Mesenchymal stem cell (in vitro differentiated cells and primary cell): ENCODE results near the gene P3H2.

ENCODE experiments used
- DNase-seq: peaks from one replicate; pipeline ENCODE4 v3.0.0-alpha.2; 2013
- H2AFZ ChIP-seq: one replicate; pipeline ENCODE4 v1.6.1; 2013; ENCODE audit warnings: low read depth, mild to moderate bottlenecking, control low read depth, inconsistent platforms, low read length, moderate library complexity
- H2AK5ac ChIP-seq: 2 replicates; pipeline ENCODE4 v1.6.1; 2013; ENCODE audit warnings: low read length, moderate library complexity, mild to moderate bottlenecking, inconsistent platforms; ENCODE audit not compliant: severe bottlenecking
- H2BK120ac ChIP-seq: one replicate; pipeline ENCODE4 v1.6.1; 2013; ENCODE audit warnings: low read depth, mild to moderate bottlenecking, inconsistent platforms, low read length, moderate library complexity
- H2BK12ac ChIP-seq, 2 experiments: one replicate each; pipeline ENCODE4 v1.6.1; 2013; ENCODE audit warnings: inconsistent platforms in 2 of 2, low read length in 2 of 2, mild to moderate bottlenecking in 2 of 2, moderate library complexity in 2 of 2, control low read depth in 1 of 2
- H2BK15ac ChIP-seq: one replicate; pipeline ENCODE4 v1.6.1; 2013; ENCODE audit warnings: mild to moderate bottlenecking, low read depth, inconsistent platforms; ENCODE audit not compliant: poor library complexity, severe bottlenecking
- H2BK5ac ChIP-seq: 2 replicates; pipeline ENCODE4 v1.6.1; 2013; ENCODE audit warnings: low read depth, mild to moderate bottlenecking, low read length, control low read depth, inconsistent platforms; ENCODE audit not compliant: poor library complexity, severe bottlenecking
- H3K14ac ChIP-seq, 2 experiments: one replicate each; pipeline ENCODE4 v1.6.1; 2013; ENCODE audit warnings: inconsistent platforms in 2 of 2, low read length in 2 of 2, control low read depth in 1 of 2, mild to moderate bottlenecking in 1 of 2, moderate library complexity in 1 of 2
- H3K18ac ChIP-seq, 2 experiments: one replicate each; pipeline ENCODE4 v1.6.1; 2013; ENCODE audit warnings: inconsistent platforms in 2 of 2, low read length in 2 of 2, control low read depth in 1 of 2, low read depth in 1 of 2, mild to moderate bottlenecking in 1 of 2
- H3K23ac ChIP-seq, 2 experiments: one replicate each; pipeline ENCODE4 v1.6.1; 2013; ENCODE audit warnings: inconsistent platforms in 2 of 2, low read length in 2 of 2, mild to moderate bottlenecking in 2 of 2, moderate library complexity in 2 of 2, control low read depth in 1 of 2
- H3K27ac ChIP-seq: 2 replicates; pipeline ENCODE4 v1.5.1; 2013; ENCODE audit warnings: mild to moderate bottlenecking, moderate library complexity, low read length, control low read depth, inconsistent platforms; ENCODE audit not compliant: poor library complexity, severe bottlenecking
- H3K27me3 ChIP-seq, 2 experiments: 2 replicates each; pipeline versions ENCODE4 v1.6.1 to v1.7.0; 2013; ENCODE audit warnings: low read length in 2 of 2, mild to moderate bottlenecking in 2 of 2, moderate library complexity in 2 of 2, control low read depth in 1 of 2, inconsistent platforms in 1 of 2; ENCODE audit not compliant: control insufficient read depth in 1 of 2, insufficient read depth in 1 of 2
- H3K36me3 ChIP-seq, 2 experiments: 2 replicates each; pipeline versions ENCODE4 v1.6.1 to v1.7.0; 2013; ENCODE audit warnings: low read length in 2 of 2, control low read depth in 1 of 2, inconsistent platforms in 1 of 2, low read depth in 1 of 2, mild to moderate bottlenecking in 1 of 2; ENCODE audit not compliant: insufficient read depth in 2 of 2, control insufficient read depth in 1 of 2
- H3K4ac ChIP-seq, 2 experiments: one replicate each; pipeline ENCODE4 v1.6.1; 2013; ENCODE audit warnings: inconsistent platforms in 2 of 2, low read length in 2 of 2, mild to moderate bottlenecking in 2 of 2, moderate library complexity in 2 of 2, control low read depth in 1 of 2, low read depth in 1 of 2
- H3K4me1 ChIP-seq: 2 replicates; pipeline ENCODE4 v1.6.1; 2013; ENCODE audit warnings: low read depth, low read length, control low read depth; ENCODE audit not compliant: control insufficient read depth, insufficient read depth
- H3K4me2 ChIP-seq: 2 replicates; pipeline ENCODE4 v1.6.1; 2013; ENCODE audit warnings: low read length, mild to moderate bottlenecking, inconsistent platforms; ENCODE audit not compliant: poor library complexity, severe bottlenecking
- H3K4me3 ChIP-seq, 2 experiments: 2 replicates each; pipeline versions ENCODE4 v1.5.1 to v1.7.0; 2013; ENCODE audit warnings: low read length in 2 of 2, mild to moderate bottlenecking in 2 of 2, control low read depth in 1 of 2, low read depth in 1 of 2; ENCODE audit not compliant: insufficient read depth in 1 of 2
- H3K79me1 ChIP-seq: replicated peaks from 2 replicates; pipeline ENCODE4 v1.6.1; 2013; ENCODE audit warnings: mild to moderate bottlenecking, control low read depth, low read length, inconsistent platforms; ENCODE audit not compliant: poor library complexity, severe bottlenecking
- H3K9ac ChIP-seq: 2 replicates; pipeline ENCODE4 v1.7.0; 2013; ENCODE audit warnings: mild to moderate bottlenecking, low read length, moderate library complexity
- H3K9me3 ChIP-seq: 2 replicates; pipeline ENCODE4 v1.7.0; 2013; ENCODE audit warnings: mild to moderate bottlenecking, low read length; ENCODE audit not compliant: control insufficient read depth
- H4K8ac ChIP-seq: one replicate; pipeline ENCODE4 v1.6.1; 2013; ENCODE audit warnings: inconsistent platforms, mild to moderate bottlenecking, low read length, moderate library complexity
- H4K91ac ChIP-seq: one replicate; pipeline ENCODE4 v1.6.1; 2013; ENCODE audit warnings: mild to moderate bottlenecking, low read length, inconsistent platforms
- WGBS: methylation state at CpG from one replicate; pipeline ENCODE4 v1.1.7; 2013; ENCODE audit warnings: mixed read lengths; 5-methylcytosine and 5-hydroxymethylcytosine counted together

The P3H2 gene

GRCh38 chr3:190019006-190019405 is 101.7 kb downstream of the P3H2 start:
- WGBS = 65% methylated on average over 1 of the region's 2 CpGs
- Histone ChIP-seq H2BK120ac (no peak overlapping the region), H2BK15ac (no peak overlapping the region), H2AK5ac (peak overlapping the region; percentile 51), H3K79me1 (peaks cover 11% of the 10 kb centered on the region), H3K27me3 (no peaks in the 10 kb centered on the region), H2AFZ (no peak overlapping the region), H3K27ac (peak overlapping the region; percentile 10), H3K18ac (peak overlapping the region in 1 of 2 experiments; percentile 30), H3K4me1 (peaks cover 3% of the 10 kb centered on the region), H2BK12ac (peak overlapping the region in 1 of 2 experiments; percentile 67), H4K8ac (no peak overlapping the region), H3K9me3 (no peaks in the 10 kb centered on the region), H3K36me3 (no peaks in the 10 kb centered on the region), H3K4me2 (no peak overlapping the region), H3K14ac (no peak overlapping the region), H4K91ac (no peak overlapping the region), H3K9ac (no peak overlapping the region), H2BK5ac (no peak overlapping the region), H3K23ac (no peak overlapping the region), H3K4me3 (no peak overlapping the region), H3K4ac (no peak overlapping the region)
- DNase-seq = no peak

- Histone ChIP-seq H3K36me3 (no peaks in the 10 kb centered on the region), H3K18ac (no peak overlapping the region), H3K23ac (no peak overlapping the region), H4K8ac (no peak overlapping the region), H2BK5ac (no peak overlapping the region), H3K27ac (no peak overlapping the region), H3K9ac (no peak overlapping the region), H3K4me1 (peaks cover 3% of the 10 kb centered on the region), H2AK5ac (no peak overlapping the region), H3K4ac (no peak overlapping the region), H3K27me3 (no peaks in the 10 kb centered on the region), H2AFZ (no peak overlapping the region), H2BK12ac (no peak overlapping the region), H3K4me2 (no peak overlapping the region), H2BK15ac (no peak overlapping the region), H3K79me1 (peaks cover 11% of the 10 kb centered on the region), H4K91ac (no peak overlapping the region), H3K9me3 (no peaks in the 10 kb centered on the region), H3K4me3 (no peak overlapping the region), H3K14ac (no peak overlapping the region), H2BK120ac (no peak overlapping the region)
- 100% methylated on average over 1 of the region's 1 CpG for WGBS
- DNase-seq = no peak
Observed at GRCh38 chr3:190018460-190018859, 102.2 kb downstream of the P3H2 start.

DNA sequence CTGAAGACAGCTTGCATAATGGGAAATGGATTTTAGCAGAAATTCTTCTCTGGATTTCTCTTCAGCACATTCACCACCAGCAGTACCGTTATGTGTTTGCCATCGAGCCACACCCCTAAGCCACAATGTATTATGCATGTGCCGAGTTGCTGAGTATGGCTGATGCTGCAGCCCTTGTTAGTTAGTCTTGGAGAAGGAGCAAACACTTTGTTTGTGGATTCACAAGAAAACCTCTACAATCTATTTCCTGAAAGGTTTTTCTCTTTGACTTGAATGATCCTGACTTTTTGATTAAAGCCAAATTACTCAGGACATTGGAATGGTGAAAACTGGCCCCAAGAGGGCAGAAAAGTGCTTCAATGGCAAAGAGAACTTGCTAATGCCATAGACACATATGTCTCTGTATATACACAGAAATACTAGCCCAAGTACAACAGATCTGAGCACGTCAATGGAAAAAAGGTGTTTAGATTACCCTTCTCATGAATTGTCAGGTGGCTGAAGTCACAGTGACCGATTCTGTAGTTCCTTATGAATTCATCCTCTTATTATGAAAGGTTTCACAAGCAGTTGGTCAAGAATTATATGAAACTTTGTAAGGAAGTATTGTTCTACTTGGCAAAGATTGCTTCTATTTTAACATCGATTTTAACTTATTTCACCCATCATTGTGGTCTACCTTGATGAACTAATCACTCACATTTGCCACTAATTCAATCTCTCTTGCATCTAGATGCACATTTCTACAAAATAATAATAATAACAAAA is 103.0 kb downstream of the P3H2 start:
- peak; percentile 78 for DNase-seq
- Histone ChIP-seq H2AK5ac (peak overlapping the region; percentile 75), H3K79me1 (peaks cover 8% of the 10 kb centered on the region), H2BK5ac (no peak overlapping the region), H3K9ac (no peak overlapping the region), H2AFZ (no peak overlapping the region), H3K4me3 (no peak overlapping the region), H2BK15ac (no peak overlapping the region), H3K18ac (peak overlapping the region in 1 of 2 experiments; percentile 59), H3K4me2 (peak overlapping the region; percentile 10), H3K27me3 (no peaks in the 10 kb centered on the region), H3K4me1 (peaks cover 3% of the 10 kb centered on the region), H2BK120ac (no peak overlapping the region), H3K23ac (no peak overlapping the region), H4K8ac (peak overlapping the region; percentile 60), H4K91ac (no peak overlapping the region), H3K14ac (no peak overlapping the region), H3K36me3 (no peaks in the 10 kb centered on the region), H3K4ac (no peak overlapping the region), H2BK12ac (peak overlapping the region in 1 of 2 experiments; percentile 91), H3K9me3 (no peaks in the 10 kb centered on the region), H3K27ac (peak overlapping the region; percentile 38)
- 38% methylated on average over 5 of the region's 6 CpGs for WGBS

GRCh38 chr3:190016966-190017365 is 103.7 kb downstream of the P3H2 start:
- peak overlapping the region; percentile 38 for H3K27ac ChIP-seq
- no peak overlapping the region for H4K8ac ChIP-seq
- H2AK5ac ChIP-seq = no peak overlapping the region
- no peaks in the 10 kb centered on the region for H3K27me3 ChIP-seq
- no peak overlapping the region for H4K91ac ChIP-seq
- no peak overlapping the region for H3K18ac ChIP-seq
- no peak overlapping the region for H3K4me2 ChIP-seq
- H3K36me3 ChIP-seq = no peaks in the 10 kb centered on the region
- peaks cover 3% of the 10 kb centered on the region for H3K4me1 ChIP-seq
- H3K9me3 ChIP-seq = no peaks in the 10 kb centered on the region
- H2BK15ac ChIP-seq = no peak overlapping the region
- no peak overlapping the region for H3K9ac ChIP-seq
- no peak overlapping the region for H2BK120ac ChIP-seq
- H2BK5ac ChIP-seq = no peak overlapping the region
- H3K4me3 ChIP-seq = no peak overlapping the region
- no peak overlapping the region for H2AFZ ChIP-seq
- H2BK12ac ChIP-seq = no peak overlapping the region
- no peak for DNase-seq
- H3K79me1 ChIP-seq = peaks cover 7% of the 10 kb centered on the region
- H3K23ac ChIP-seq = no peak overlapping the region
- no peak overlapping the region for H3K14ac ChIP-seq
- no peak overlapping the region for H3K4ac ChIP-seq
